ENCODE data around the gene OSBPL3.

The OSBPL3 gene

GRCh38 chr7:24842449-24843241 is 137.3 kb downstream of the OSBPL3 start:
- Histone ChIP-seq H3K9me3 (ENCODE audit: control insufficient read depth, insufficient read depth, low read length) (no peaks in the 10 kb centered on the region), H3K27me3 (ENCODE audit: control insufficient read depth, insufficient read depth, low read length) (no peaks in the 10 kb centered on the region), H3K36me3 (ENCODE audit: control insufficient read depth, insufficient read depth, low read length) (no peaks in the 10 kb centered on the region), H3K4me1 (ENCODE audit: control insufficient read depth, insufficient read depth, low read length) (no peaks in the 10 kb centered on the region), H3K9ac (ENCODE audit: low read depth, low read length) (no peak overlapping the region), H3K4me3 (ENCODE audit: low read depth, low read length) (no peak overlapping the region)

DNA sequence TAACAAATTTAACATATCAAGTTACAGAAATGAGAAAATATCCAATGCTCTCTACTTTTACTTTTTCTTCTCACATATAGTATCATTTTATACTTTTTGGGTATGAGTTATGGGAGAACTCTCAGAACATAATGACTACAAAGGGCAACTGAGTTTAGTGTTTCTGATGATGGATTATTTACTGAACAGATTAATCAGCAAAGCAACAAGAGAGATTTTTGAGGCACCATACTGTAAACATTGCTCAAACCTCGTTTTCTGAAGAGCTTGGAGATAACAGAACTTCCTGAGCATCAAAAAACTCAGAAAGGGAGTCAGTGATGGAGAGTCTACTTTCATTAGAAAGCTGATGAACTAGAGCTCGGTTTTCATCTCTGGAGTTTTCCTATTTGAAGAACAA is 137.9 kb downstream of the OSBPL3 start:
- Histone ChIP-seq H3K9ac (ENCODE audit: low read depth, low read length) (no peak overlapping the region), H3K27me3 (ENCODE audit: control insufficient read depth, insufficient read depth, low read length) (no peaks in the 10 kb centered on the region), H3K36me3 (ENCODE audit: control insufficient read depth, insufficient read depth, low read length) (no peaks in the 10 kb centered on the region), H3K9me3 (ENCODE audit: control insufficient read depth, insufficient read depth, low read length) (no peaks in the 10 kb centered on the region), H3K4me3 (ENCODE audit: low read depth, low read length) (no peak overlapping the region), H3K4me1 (ENCODE audit: control insufficient read depth, insufficient read depth, low read length) (no peaks in the 10 kb centered on the region)

DNA sequence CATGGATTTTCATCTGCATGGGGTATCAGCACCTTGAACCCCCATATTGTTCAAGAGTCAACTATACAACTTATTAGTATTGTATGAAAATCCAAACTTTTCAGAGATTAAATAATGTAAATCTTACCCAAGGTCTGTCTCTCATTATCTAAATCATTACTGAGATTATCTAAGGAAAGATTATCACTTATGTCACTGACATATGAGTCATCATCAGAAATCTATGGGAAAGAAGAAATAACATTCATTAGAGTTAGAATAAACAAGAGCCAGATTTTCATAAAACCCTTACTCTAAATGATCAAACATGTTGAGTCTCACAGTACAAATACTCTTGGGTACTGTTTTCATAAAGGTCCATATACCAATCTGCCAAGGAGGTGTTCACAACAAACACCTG is 139.4 kb downstream of the OSBPL3 start:
- H3K4me1 ChIP-seq (ENCODE audit: control insufficient read depth, insufficient read depth, low read length): no peaks in the 10 kb centered on the region

GRCh38 chr7:24836084-24836483 is 143.9 kb downstream of the OSBPL3 start:
- H3K27me3 ChIP-seq (ENCODE audit: control insufficient read depth, insufficient read depth, low read length): no peaks in the 10 kb centered on the region
- no peaks in the 10 kb centered on the region for H3K4me1 ChIP-seq (ENCODE audit: control insufficient read depth, insufficient read depth, low read length)
- H3K36me3 ChIP-seq (ENCODE audit: control insufficient read depth, insufficient read depth, low read length): no peaks in the 10 kb centered on the region
- H3K9me3 ChIP-seq (ENCODE audit: control insufficient read depth, insufficient read depth, low read length): no peaks in the 10 kb centered on the region
- no peak overlapping the region for H3K9ac ChIP-seq (ENCODE audit: low read depth, low read length)
- H3K4me3 ChIP-seq (ENCODE audit: low read depth, low read length): no peak overlapping the region

More for the DNA sequence above, 139.4 kb downstream of the OSBPL3 start:
- no peaks in the 10 kb centered on the region for H3K36me3 ChIP-seq (ENCODE audit: control insufficient read depth, insufficient read depth, low read length)
- no peak overlapping the region for H3K4me3 ChIP-seq (ENCODE audit: low read depth, low read length)
- H3K9me3 ChIP-seq (ENCODE audit: control insufficient read depth, insufficient read depth, low read length): no peaks in the 10 kb centered on the region
- H3K9ac ChIP-seq (ENCODE audit: low read depth, low read length): no peak overlapping the region
- no peaks in the 10 kb centered on the region for H3K27me3 ChIP-seq (ENCODE audit: control insufficient read depth, insufficient read depth, low read length)

DNA sequence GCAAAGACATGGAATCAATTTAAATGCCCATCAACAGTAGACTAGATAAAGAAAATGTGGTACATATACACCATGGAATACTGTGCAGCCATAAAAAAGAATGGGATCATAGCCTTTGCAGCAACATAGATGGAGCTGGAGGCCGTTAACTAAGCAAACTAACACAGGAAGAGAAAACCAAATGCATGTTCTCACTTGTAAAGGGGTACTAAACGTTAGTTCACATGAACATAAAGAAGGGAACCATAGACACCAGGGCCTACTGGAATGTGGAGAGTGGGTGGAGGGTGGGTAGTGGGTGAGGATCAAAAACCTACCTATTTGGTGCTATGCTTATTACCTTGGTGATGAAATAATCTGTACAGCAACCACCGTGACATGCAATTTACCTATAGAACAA is 144.3 kb downstream of the OSBPL3 start:
- no peaks in the 10 kb centered on the region for H3K27me3 ChIP-seq (ENCODE audit: control insufficient read depth, insufficient read depth, low read length)
- no peak overlapping the region for H3K4me3 ChIP-seq (ENCODE audit: low read depth, low read length)
- no peaks in the 10 kb centered on the region for H3K9me3 ChIP-seq (ENCODE audit: control insufficient read depth, insufficient read depth, low read length)
- no peaks in the 10 kb centered on the region for H3K4me1 ChIP-seq (ENCODE audit: control insufficient read depth, insufficient read depth, low read length)
- H3K9ac ChIP-seq (ENCODE audit: low read depth, low read length): no peak overlapping the region
- no peaks in the 10 kb centered on the region for H3K36me3 ChIP-seq (ENCODE audit: control insufficient read depth, insufficient read depth, low read length)

DNA sequence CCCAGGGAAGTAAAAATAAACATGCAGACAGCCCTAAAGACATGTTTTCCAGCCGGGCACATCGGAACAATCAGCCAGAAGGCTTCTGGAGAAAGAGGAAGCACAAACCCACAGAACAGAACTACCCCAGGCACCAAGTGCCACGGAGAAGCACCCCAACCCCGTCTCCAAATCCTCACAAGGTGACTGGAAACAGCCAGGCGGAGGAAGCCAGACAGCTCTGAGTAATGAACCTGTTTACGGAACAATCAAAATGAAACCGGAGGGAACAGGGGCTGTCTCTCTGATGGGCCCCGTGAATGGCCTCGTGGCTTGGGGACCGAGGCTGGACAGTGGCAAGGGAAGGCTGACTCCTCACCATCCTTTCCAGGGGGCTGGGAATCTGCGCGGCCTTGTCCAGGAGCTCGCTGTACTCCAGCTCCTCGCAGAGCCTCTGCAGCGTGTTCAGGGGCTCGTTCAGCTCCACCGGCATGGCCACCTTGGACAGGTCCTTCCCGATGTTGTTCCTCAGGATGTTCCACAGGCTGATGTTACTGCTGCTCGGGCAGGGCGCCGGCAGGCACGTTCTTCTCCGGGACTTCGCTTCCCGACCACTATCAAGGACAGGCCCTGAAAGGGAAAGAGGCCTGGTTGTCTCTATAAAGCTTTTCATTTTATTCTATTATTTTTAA is 145.7 kb downstream of the OSBPL3 start:
- Histone ChIP-seq H3K4me1 (ENCODE audit: control insufficient read depth, insufficient read depth, low read length) (no peaks in the 10 kb centered on the region), H3K4me3 (ENCODE audit: low read depth, low read length) (no peak overlapping the region), H3K9me3 (ENCODE audit: control insufficient read depth, insufficient read depth, low read length) (no peaks in the 10 kb centered on the region), H3K36me3 (ENCODE audit: control insufficient read depth, insufficient read depth, low read length) (no peaks in the 10 kb centered on the region), H3K27me3 (ENCODE audit: control insufficient read depth, insufficient read depth, low read length) (no peaks in the 10 kb centered on the region), H3K9ac (ENCODE audit: low read depth, low read length) (no peak overlapping the region)

DNA sequence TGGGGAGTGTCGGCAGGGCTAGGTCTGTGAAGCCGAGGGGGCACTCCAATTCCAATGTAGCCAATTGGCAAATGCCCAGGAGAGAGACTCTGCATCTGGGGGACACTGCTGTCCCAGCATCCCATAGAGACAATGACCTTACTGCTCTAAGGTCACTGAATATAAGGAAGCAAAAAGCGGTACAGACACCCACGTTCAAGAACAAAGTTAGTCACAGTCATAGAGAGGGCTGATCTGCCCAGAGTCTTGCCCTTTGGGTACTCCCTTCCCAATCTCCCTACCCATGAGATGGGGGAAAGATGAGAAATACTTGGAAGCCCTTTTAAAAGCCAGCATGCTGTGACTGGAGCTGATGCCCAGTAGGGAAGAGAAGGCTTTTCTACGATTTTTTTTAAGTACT is 146.4 kb downstream of the OSBPL3 start:
- H3K36me3 ChIP-seq (ENCODE audit: control insufficient read depth, insufficient read depth, low read length): no peaks in the 10 kb centered on the region
- H3K27me3 ChIP-seq (ENCODE audit: control insufficient read depth, insufficient read depth, low read length): no peaks in the 10 kb centered on the region
- H3K4me3 ChIP-seq (ENCODE audit: low read depth, low read length): no peak overlapping the region
- H3K4me1 ChIP-seq (ENCODE audit: control insufficient read depth, insufficient read depth, low read length): no peaks in the 10 kb centered on the region
- no peak overlapping the region for H3K9ac ChIP-seq (ENCODE audit: low read depth, low read length)
- no peaks in the 10 kb centered on the region for H3K9me3 ChIP-seq (ENCODE audit: control insufficient read depth, insufficient read depth, low read length)

GRCh38 chr7:24831240-24831639 is 148.7 kb downstream of the OSBPL3 start:
- H3K4me1 ChIP-seq (ENCODE audit: control insufficient read depth, insufficient read depth, low read length): no peaks in the 10 kb centered on the region
- H3K36me3 ChIP-seq (ENCODE audit: control insufficient read depth, insufficient read depth, low read length): no peaks in the 10 kb centered on the region
- no peaks in the 10 kb centered on the region for H3K9me3 ChIP-seq (ENCODE audit: control insufficient read depth, insufficient read depth, low read length)
- H3K4me3 ChIP-seq (ENCODE audit: low read depth, low read length): no peak overlapping the region
- H3K27me3 ChIP-seq (ENCODE audit: control insufficient read depth, insufficient read depth, low read length): no peaks in the 10 kb centered on the region
- no peak overlapping the region for H3K9ac ChIP-seq (ENCODE audit: low read depth, low read length)

DNA sequence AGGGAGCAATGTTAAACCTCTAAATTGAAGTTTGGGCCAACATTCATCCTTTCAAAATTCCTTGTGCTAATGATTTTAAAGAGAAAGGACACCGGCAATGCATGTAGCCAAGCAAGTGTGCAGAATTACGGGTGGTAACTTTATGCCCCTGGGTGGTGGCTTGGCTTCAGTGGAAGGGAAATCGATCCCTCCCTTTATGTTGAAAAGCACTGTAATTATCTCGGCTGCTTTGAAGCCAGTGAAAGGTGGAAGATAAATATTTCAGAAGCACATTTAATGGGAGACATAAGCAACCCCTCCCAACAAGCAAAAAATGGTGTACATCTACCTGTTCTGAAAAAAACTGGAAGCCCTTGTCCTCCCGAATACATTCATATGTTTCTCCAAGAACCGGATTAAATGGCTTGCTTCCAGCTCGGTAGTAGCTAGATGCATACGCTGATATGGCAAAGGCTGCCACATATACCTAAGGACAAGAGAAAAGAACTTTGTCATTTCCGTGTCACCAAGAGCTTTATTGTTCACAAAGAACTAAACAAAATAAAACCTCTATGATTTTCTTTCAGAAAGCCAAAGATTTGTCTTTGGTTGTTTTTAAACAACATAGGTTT is 149.4 kb downstream of the OSBPL3 start:
- Histone ChIP-seq H3K27me3 (ENCODE audit: control insufficient read depth, insufficient read depth, low read length) (no peaks in the 10 kb centered on the region), H3K36me3 (ENCODE audit: control insufficient read depth, insufficient read depth, low read length) (no peaks in the 10 kb centered on the region), H3K9ac (ENCODE audit: low read depth, low read length) (no peak overlapping the region), H3K4me3 (ENCODE audit: low read depth, low read length) (no peak overlapping the region), H3K4me1 (ENCODE audit: control insufficient read depth, insufficient read depth, low read length) (no peaks in the 10 kb centered on the region), H3K9me3 (ENCODE audit: control insufficient read depth, insufficient read depth, low read length) (no peaks in the 10 kb centered on the region)

- Histone ChIP-seq H3K4me1 (ENCODE audit: control insufficient read depth, insufficient read depth, low read length) (no peaks in the 10 kb centered on the region), H3K36me3 (ENCODE audit: control insufficient read depth, insufficient read depth, low read length) (no peaks in the 10 kb centered on the region), H3K27me3 (ENCODE audit: control insufficient read depth, insufficient read depth, low read length) (no peaks in the 10 kb centered on the region), H3K9me3 (ENCODE audit: control insufficient read depth, insufficient read depth, low read length) (no peaks in the 10 kb centered on the region), H3K9ac (ENCODE audit: low read depth, low read length) (no peak overlapping the region), H3K4me3 (ENCODE audit: low read depth, low read length) (no peak overlapping the region)
Measured at GRCh38 chr7:24829787-24830186, 150.2 kb downstream of the OSBPL3 start.

- no peaks in the 10 kb centered on the region for H3K4me1 ChIP-seq (ENCODE audit: control insufficient read depth, insufficient read depth, low read length)
- H3K4me3 ChIP-seq (ENCODE audit: low read depth, low read length): no peak overlapping the region
- no peaks in the 10 kb centered on the region for H3K27me3 ChIP-seq (ENCODE audit: control insufficient read depth, insufficient read depth, low read length)
- no peaks in the 10 kb centered on the region for H3K9me3 ChIP-seq (ENCODE audit: control insufficient read depth, insufficient read depth, low read length)
- no peaks in the 10 kb centered on the region for H3K36me3 ChIP-seq (ENCODE audit: control insufficient read depth, insufficient read depth, low read length)
- no peak overlapping the region for H3K9ac ChIP-seq (ENCODE audit: low read depth, low read length)
Measured at GRCh38 chr7:24828891-24829661, 150.9 kb downstream of the OSBPL3 start.
